ENCODE results near the gene ILKAP.

DNA sequence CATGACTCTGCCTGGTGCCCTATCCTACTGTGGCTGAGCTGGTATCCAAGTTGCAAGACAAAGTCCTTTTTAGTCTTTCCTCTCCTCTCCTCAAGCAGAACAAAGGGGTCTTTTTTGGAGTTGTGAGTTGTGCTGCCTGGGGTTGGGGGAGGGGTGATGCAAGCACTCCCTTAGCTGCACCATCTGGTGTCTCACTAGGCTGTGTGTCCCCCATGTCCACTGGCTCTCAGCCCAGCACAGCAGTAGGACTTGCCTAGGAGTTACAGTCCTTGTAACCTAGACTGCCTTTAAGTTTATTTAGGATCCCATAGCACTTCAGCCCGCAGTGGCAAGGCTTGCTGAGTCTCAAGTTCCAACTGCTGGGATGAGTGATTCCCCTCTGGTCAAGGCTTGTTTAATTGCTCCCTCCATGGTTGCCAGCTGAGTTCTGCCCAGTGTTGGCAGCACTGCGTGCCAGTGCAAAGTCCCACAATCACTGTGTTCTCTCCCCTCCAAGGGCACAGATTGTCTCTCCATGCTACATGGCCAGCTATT is 13.2 kb upstream of the ILKAP start:
- TF ChIP-seq POLR2AphosphoS5 (IDR thresholded peaks at IDR 0.05; ENCODE audit: low read depth, low read length) (no peak), POLR2A (IDR thresholded peaks at IDR 0.05; ENCODE audit: low read depth, low read length) (no peak), TAF1 (IDR thresholded peaks at IDR 0.05; ENCODE audit: borderline replicate concordance, low read depth, low read length) (no peak)

Data from GM12892 (cell line).